Measurements from ENCODE around the gene WFDC6. TPM values are rescaled to one million over a fixed set of nuclear protein-coding genes. Genes with fewer than 3 reads are reported as not detected.
"Not testable (repeated sequence)": the region's sequence is repeated elsewhere in the genome, so short reads cannot be mapped to it uniquely, and the experiment has no call there.

Gene WFDC6
- total RNA-seq = not detected
- not detected for polyA plus RNA-seq (2013, experiment 1 of 2)
- not detected for polyA plus RNA-seq (2013, experiment 2 of 2)
- long read RNA-seq, experiment 1 = 0 reads
- long read RNA-seq, experiment 2 = 0 reads
- long read RNA-seq, experiment 3 = 0 reads
- long read RNA-seq, experiment 4 = 0 reads

GRCh38 chr20:45539382-45539781 lies at the start of gene WFDC6:
TSS of gene WFDC6 (minus strand) at chr20:45539482. CDS start at chr20:45539407, 75 bp downstream.
- Histone ChIP-seq H3K4me3 (ENCODE audit: low read length) (no peak within 1 kb of the TSS), H3K9me3 (ENCODE audit: control insufficient read depth, low read length) (no peaks in the 10 kb centered on the region), H3K36me3 (ENCODE audit: control insufficient read depth, insufficient read depth, low read length) (no peaks in the 10 kb centered on the region), H3K27ac (ENCODE audit: low read depth, low read length) (no peak within 1 kb of the TSS), H3K9ac (ENCODE audit: extremely low read depth, low read length, poor library complexity, severe bottlenecking) (no peak within 1 kb of the TSS), H3K4me1 (ENCODE audit: control insufficient read depth, insufficient read depth, low read length) (no peaks in the 10 kb centered on the region), H3K27me3 (ENCODE audit: control insufficient read depth, insufficient read depth, low read length, poor library complexity, severe bottlenecking) (peaks cover 35% of the 10 kb centered on the region)
- TF ChIP-seq CTCF (conservative IDR thresholded peaks at IDR 0.05) = no peak
- Mint-ChIP-seq H3K4me1 (peaks cover 5% of the 10 kb centered on the region), H3K36me3 (ENCODE audit: low read depth) (no peaks in the 10 kb centered on the region), H3K4me3 (no peak within 1 kb of the TSS), H3K27me3 (ENCODE audit: insufficient read depth) (peaks cover 10% of the 10 kb centered on the region), H3K9me3 (no peaks in the 10 kb centered on the region), H3K27ac (no peak within 1 kb of the TSS)
- no peak for DNase-seq
- 93 to 94% methylated on average over 2 of the region's 2 CpGs for WGBS, 2 experiments (ENCODE audit: insufficient coverage in 1 of 2, insufficient read length in 1 of 2)

- H3K9ac ChIP-seq (ENCODE audit: extremely low read depth, low read length, poor library complexity, severe bottlenecking) = no peak overlapping the region
- H3K4me3 ChIP-seq (ENCODE audit: low read length) = peak overlapping the region; percentile 29
- no peaks in the 10 kb centered on the region for H3K27me3 ChIP-seq (ENCODE audit: control insufficient read depth, insufficient read depth, low read length, poor library complexity, severe bottlenecking)
- Mint-ChIP-seq H3K4me1 (peaks cover 3% of the 10 kb centered on the region), H3K36me3 (ENCODE audit: low read depth) (peaks cover 1% of the 10 kb centered on the region), H3K27me3 (ENCODE audit: insufficient read depth) (peaks cover 4% of the 10 kb centered on the region), H3K9me3 (peaks cover 23% of the 10 kb centered on the region), H3K27ac (no peak overlapping the region), H3K4me3 (no peak overlapping the region)
- no peak for DNase-seq
- no peaks in the 10 kb centered on the region for H3K4me1 ChIP-seq (ENCODE audit: control insufficient read depth, insufficient read depth, low read length)
- H3K36me3 ChIP-seq (ENCODE audit: control insufficient read depth, insufficient read depth, low read length) = no peaks in the 10 kb centered on the region
- H3K27ac ChIP-seq (ENCODE audit: low read depth, low read length) = no peak overlapping the region
- no peak for TF ChIP-seq CTCF (conservative IDR thresholded peaks at IDR 0.05)
- peaks cover 26% of the 10 kb centered on the region for H3K9me3 ChIP-seq (ENCODE audit: control insufficient read depth, low read length)
- WGBS, 2 experiments (ENCODE audit: insufficient coverage in 1 of 2, insufficient read length in 1 of 2) = 40% methylated on average over 1 of the region's 2 CpGs; no CpG with 5 or more reads in 1 of the 2 experiments
Measured at GRCh38 chr20:45588800-45589199, 49.5 kb upstream of the WFDC6 start.

GRCh38 chr20:45585986-45586385 lies 46.7 kb upstream of the WFDC6 start:
- Mint-ChIP-seq H3K9me3 (peaks cover 15% of the 10 kb centered on the region), H3K4me1 (peaks cover 13% of the 10 kb centered on the region)
- H3K27ac ChIP-seq (ENCODE audit: low read depth, low read length); H3K4me3 ChIP-seq (ENCODE audit: low read length); H3K27me3 ChIP-seq (ENCODE audit: control insufficient read depth, insufficient read depth, low read length, poor library complexity, severe bottlenecking); DNase-seq; H3K27me3 Mint-ChIP-seq (ENCODE audit: insufficient read depth); H3K9ac ChIP-seq (ENCODE audit: extremely low read depth, low read length, poor library complexity, severe bottlenecking); H3K4me1 ChIP-seq (ENCODE audit: control insufficient read depth, insufficient read depth, low read length); H3K27ac Mint-ChIP-seq; H3K36me3 ChIP-seq (ENCODE audit: control insufficient read depth, insufficient read depth, low read length); H3K4me3 Mint-ChIP-seq; H3K36me3 Mint-ChIP-seq (ENCODE audit: low read depth): not testable (repeated sequence)
- peaks cover 17% of the 10 kb centered on the region for H3K9me3 ChIP-seq (ENCODE audit: control insufficient read depth, low read length)
- WGBS, 2 experiments (ENCODE audit: insufficient coverage in 1 of 2, insufficient read length in 1 of 2) = 92 to 97% methylated on average over 4 to 5 of the region's 5 CpGs

GRCh38 chr20:45584294-45584693 lies 45.0 kb upstream of the WFDC6 start:
- H3K4me1 ChIP-seq (ENCODE audit: control insufficient read depth, insufficient read depth, low read length); H3K27ac ChIP-seq (ENCODE audit: low read depth, low read length); H3K36me3 ChIP-seq (ENCODE audit: control insufficient read depth, insufficient read depth, low read length); H3K27me3 ChIP-seq (ENCODE audit: control insufficient read depth, insufficient read depth, low read length, poor library complexity, severe bottlenecking); H3K36me3 Mint-ChIP-seq (ENCODE audit: low read depth); H3K27me3 Mint-ChIP-seq (ENCODE audit: insufficient read depth); H3K4me3 Mint-ChIP-seq; H3K27ac Mint-ChIP-seq; H3K9ac ChIP-seq (ENCODE audit: extremely low read depth, low read length, poor library complexity, severe bottlenecking): not testable (repeated sequence)
- Mint-ChIP-seq H3K4me1 (peaks cover 11% of the 10 kb centered on the region), H3K9me3 (peaks cover 12% of the 10 kb centered on the region)
- 68% methylated on average over 5 of the region's 5 CpGs; no CpG with 5 or more reads in 1 of the 2 experiments for WGBS, 2 experiments (ENCODE audit: insufficient coverage in 1 of 2, insufficient read length in 1 of 2)
- H3K9me3 ChIP-seq (ENCODE audit: control insufficient read depth, low read length) = peaks cover 13% of the 10 kb centered on the region
- peak overlapping the region; percentile 3 for H3K4me3 ChIP-seq (ENCODE audit: low read length)
- peak; percentile 57 for DNase-seq

Data from endodermal cell (in vitro differentiated cells).